GM23338 (cell line): Measurements from ENCODE around the gene SNAPC1. TPM values are rescaled to one million over a fixed set of nuclear protein-coding genes. Genes with fewer than 3 reads are reported as not detected.
A peak's percentile ranks its signal among the peaks of the same experiment; 100 is the strongest.

Experiments used
- ATAC-seq: fragments of 200-7000 bp; cut with Tn5 transposase; 3 replicates; pipeline ENCODE4 v1.9.1; 2020
- DNase-seq: peaks from one replicate; pipeline ENCODE4 v3.0.0-alpha.2; 2015; ENCODE audit warnings: low spot score
- H2AFZ ChIP-seq: fragments of 200-600 bp; sonication (generic); 2 replicates; pipeline ENCODE4 v1.8.0; 2016; ENCODE audit warnings: antibody characterized with exemption, mild to moderate bottlenecking, moderate library complexity
- H3F3A ChIP-seq: fragments of 200-600 bp; sonication (generic); replicated peaks from 2 replicates; pipeline ENCODE4 v1.8.0; 2017; ENCODE audit warnings: antibody characterized with exemption, mixed run types, low read depth
- H3K27ac ChIP-seq: fragments of 200-600 bp; sonication (generic); 2 replicates; pipeline ENCODE4 v1.6.1; 2016; ENCODE audit warnings: low read depth
- H3K27me3 ChIP-seq: fragments of 200-600 bp; sonication (generic); 2 replicates; pipeline ENCODE4 v1.8.0; 2016; ENCODE audit warnings: mild to moderate bottlenecking, mixed run types, moderate library complexity; ENCODE audit not compliant: insufficient read depth
- H3K36me3 ChIP-seq: fragments of 200-600 bp; sonication (generic); 2 replicates; pipeline ENCODE4 v1.8.0; 2016; ENCODE audit warnings: mild to moderate bottlenecking; ENCODE audit not compliant: insufficient read depth
- H3K4me1 ChIP-seq: fragments of 200-600 bp; sonication (generic); 2 replicates; pipeline ENCODE4 v1.8.0; 2016; ENCODE audit warnings: mild to moderate bottlenecking, moderate library complexity; ENCODE audit not compliant: insufficient read depth
- H3K4me2 ChIP-seq: fragments of 200-600 bp; sonication (generic); 2 replicates; pipeline ENCODE4 v1.7.1; 2017; ENCODE audit warnings: mixed run types
- H3K4me3 ChIP-seq: fragments of 200-600 bp; sonication (generic); 2 replicates; pipeline ENCODE4 v1.6.1; 2016; ENCODE audit warnings: mixed run types
- H3K79me2 ChIP-seq: fragments of 200-600 bp; sonication (generic); replicated peaks from 2 replicates; pipeline ENCODE4 v1.8.0; 2017; ENCODE audit warnings: mild to moderate bottlenecking; ENCODE audit not compliant: insufficient read depth
- H3K9me2 ChIP-seq: fragments of 200-600 bp; sonication (generic); 2 replicates; pipeline ENCODE4 v1.8.0; 2017; ENCODE audit not compliant: insufficient read depth
- H4K20me1 ChIP-seq: fragments of 200-600 bp; sonication (generic); replicated peaks from 2 replicates; pipeline ENCODE4 v1.8.0; 2017; ENCODE audit warnings: mild to moderate bottlenecking; ENCODE audit not compliant: insufficient read depth
- H3K27ac Mint-ChIP-seq: 2 replicates; pipeline ENCODE4 v1.8.0; 2020; ENCODE audit warnings: inconsistent platforms, mild to moderate bottlenecking, moderate library complexity, mixed read lengths
- H3K27me3 Mint-ChIP-seq: 3 replicates; pipeline ENCODE4 v1.8.0; 2022; ENCODE audit warnings: low read depth, mild to moderate bottlenecking, moderate library complexity, mixed read lengths, inconsistent platforms; ENCODE audit not compliant: insufficient read depth, poor library complexity
- H3K36me3 Mint-ChIP-seq: 3 replicates; pipeline ENCODE4 v1.8.0; 2021; ENCODE audit warnings: low read depth, mild to moderate bottlenecking, inconsistent platforms, moderate library complexity, mixed read lengths
- H3K4me1 Mint-ChIP-seq: 3 replicates; pipeline ENCODE4 v1.8.0; 2020; ENCODE audit warnings: mild to moderate bottlenecking, inconsistent platforms, mixed read lengths
- H3K4me3 Mint-ChIP-seq: 3 replicates; pipeline ENCODE4 v1.8.0; 2021; ENCODE audit warnings: moderate library complexity, mild to moderate bottlenecking, inconsistent platforms, mixed read lengths
- H3K9me3 Mint-ChIP-seq: 3 replicates; pipeline ENCODE4 v1.8.0; 2020; ENCODE audit warnings: moderate library complexity, mild to moderate bottlenecking, inconsistent platforms, mixed read lengths
- CTCF ChIP-seq, 2 experiments: fragments of 200-600 bp in 1 of 2; sonication (generic) in 1 of 2; conservative IDR thresholded peaks; 2 replicates each; pipeline versions ENCODE4 v1.5.1 to v1.6.1; 2016 to 2017; ENCODE audit warnings: antibody characterized with exemption in 2 of 2, low read depth in 2 of 2, mild to moderate bottlenecking in 2 of 2, moderate library complexity in 1 of 2
- EZH2 ChIP-seq: fragments of 200-600 bp; sonication (generic); IDR thresholded peaks from one replicate; pipeline ENCODE4 v1.8.0; 2017; ENCODE audit warnings: antibody characterized with exemption, mild to moderate bottlenecking, low read depth; ENCODE audit not compliant: unreplicated experiment
- EZH2phosphoT487 ChIP-seq: fragments of 200-600 bp; sonication (generic); IDR thresholded peaks from one replicate; pipeline ENCODE4 v1.8.1; 2018; ENCODE audit warnings: antibody characterized with exemption; ENCODE audit not compliant: unreplicated experiment
- JUNB ChIP-seq: IDR thresholded peaks from one replicate; pipeline ENCODE4 v1.6.1; 2016; ENCODE audit warnings: antibody characterized with exemption; ENCODE audit not compliant: unreplicated experiment
- NANOG ChIP-seq: IDR thresholded peaks from 2 replicates; pipeline ENCODE4 v1.6.1; 2016; ENCODE audit warnings: antibody characterized with exemption, borderline replicate concordance
- STAT1 ChIP-seq: IDR thresholded peaks from one replicate; pipeline ENCODE4 v1.6.1; 2016; ENCODE audit warnings: antibody characterized with exemption; ENCODE audit not compliant: unreplicated experiment
- ZNF114 ChIP-seq: fragments of 250-450 bp; sonication (Bioruptor Pico); IDR thresholded peaks from 2 replicates; pipeline ENCODE4 v1.5.0; 2020; ENCODE audit warnings: mild to moderate bottlenecking, moderate library complexity
- ZNF331 ChIP-seq: fragments of 250-450 bp; sonication (Bioruptor Pico); IDR thresholded peaks from 2 replicates; pipeline ENCODE4 v1.5.0; 2020; ENCODE audit warnings: low read depth, mild to moderate bottlenecking, moderate library complexity
- polyA plus RNA-seq: library from polyadenylated mRNA; unstranded; fragments of >200 nt; fragmentation: Nextera tagmentation; extraction: Ambion mirVana; gene quantifications from 2 replicates; pipeline ENCODE4 v1.2.1, GENCODE V29; 2016
- total RNA-seq: library from RNA; depleted of rRNA; stranded (reverse); fragments of >200 nt; shearing (Covaris generic); gene quantifications from 2 replicates; pipeline ENCODE4 v1.2.3, GENCODE V29; 2014
- TF ChIP-seq, protein P1 (sequence below): IDR thresholded peaks from one replicate; pipeline ENCODE4 v1.6.1; 2018; ENCODE audit warnings: antibody characterized with exemption; ENCODE audit not compliant: unreplicated experiment

SNAPC1 gene
- total and polyA plus RNA-seq, 2 experiments from 2014 or later: 14.8 to 33.4 TPM

GRCh38 chr14:61836807-61837206 is 74.6 kb downstream of the SNAPC1 start (continued):
- TF ChIP-seq NANOG (no peak), JUNB (no peak), EZH2 (no peak), ZNF114 (CRISPR knock-in tag) (no peak), CTCF (conservative IDR thresholded peaks at IDR 0.05; ENCODE audit: low read depth in 2 of 2) (no peak), STAT1 (no peak), EZH2phosphoT487 (no peak), ZNF331 (no peak)
- TF ChIP-seq, protein P1, sequence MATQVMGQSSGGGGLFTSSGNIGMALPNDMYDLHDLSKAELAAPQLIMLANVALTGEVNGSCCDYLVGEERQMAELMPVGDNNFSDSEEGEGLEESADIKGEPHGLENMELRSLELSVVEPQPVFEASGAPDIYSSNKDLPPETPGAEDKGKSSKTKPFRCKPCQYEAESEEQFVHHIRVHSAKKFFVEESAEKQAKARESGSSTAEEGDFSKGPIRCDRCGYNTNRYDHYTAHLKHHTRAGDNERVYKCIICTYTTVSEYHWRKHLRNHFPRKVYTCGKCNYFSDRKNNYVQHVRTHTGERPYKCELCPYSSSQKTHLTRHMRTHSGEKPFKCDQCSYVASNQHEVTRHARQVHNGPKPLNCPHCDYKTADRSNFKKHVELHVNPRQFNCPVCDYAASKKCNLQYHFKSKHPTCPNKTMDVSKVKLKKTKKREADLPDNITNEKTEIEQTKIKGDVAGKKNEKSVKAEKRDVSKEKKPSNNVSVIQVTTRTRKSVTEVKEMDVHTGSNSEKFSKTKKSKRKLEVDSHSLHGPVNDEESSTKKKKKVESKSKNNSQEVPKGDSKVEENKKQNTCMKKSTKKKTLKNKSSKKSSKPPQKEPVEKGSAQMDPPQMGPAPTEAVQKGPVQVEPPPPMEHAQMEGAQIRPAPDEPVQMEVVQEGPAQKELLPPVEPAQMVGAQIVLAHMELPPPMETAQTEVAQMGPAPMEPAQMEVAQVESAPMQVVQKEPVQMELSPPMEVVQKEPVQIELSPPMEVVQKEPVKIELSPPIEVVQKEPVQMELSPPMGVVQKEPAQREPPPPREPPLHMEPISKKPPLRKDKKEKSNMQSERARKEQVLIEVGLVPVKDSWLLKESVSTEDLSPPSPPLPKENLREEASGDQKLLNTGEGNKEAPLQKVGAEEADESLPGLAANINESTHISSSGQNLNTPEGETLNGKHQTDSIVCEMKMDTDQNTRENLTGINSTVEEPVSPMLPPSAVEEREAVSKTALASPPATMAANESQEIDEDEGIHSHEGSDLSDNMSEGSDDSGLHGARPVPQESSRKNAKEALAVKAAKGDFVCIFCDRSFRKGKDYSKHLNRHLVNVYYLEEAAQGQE: no peak

- Mint-ChIP-seq H3K27ac (no peak overlapping the region), H3K36me3 (no peaks in the 10 kb centered on the region), H3K4me1 (peaks cover 17% of the 10 kb centered on the region), H3K9me3 (no peaks in the 10 kb centered on the region), H3K27me3 (no peaks in the 10 kb centered on the region), H3K4me3 (no peak overlapping the region)
- TF ChIP-seq ZNF114 (CRISPR knock-in tag) (no peak), CTCF (conservative IDR thresholded peaks at IDR 0.05; ENCODE audit: low read depth in 2 of 2) (peak; percentile 92 to 99), STAT1 (no peak)
- Histone ChIP-seq H3K4me3 (no peak overlapping the region), H3K79me2 (no peaks in the 10 kb centered on the region), H3K36me3 (no peaks in the 10 kb centered on the region), H4K20me1 (no peaks in the 10 kb centered on the region), H2AFZ (no peak overlapping the region), H3K27me3 (no peaks in the 10 kb centered on the region), H3K27ac (no peak overlapping the region), H3K4me2 (no peak overlapping the region), H3K4me1 (peaks cover 12% of the 10 kb centered on the region; the same call in 1 of the 2 replicates), H3F3A (no peaks in the 10 kb centered on the region), H3K9me2 (no peaks in the 10 kb centered on the region)
- DNase-seq (peak; percentile 87), ATAC-seq (peak; percentile 95)
These were observed 75.4 kb downstream of the SNAPC1 start for GRCh38 chr14:61837336-61838229.
